Thyroid gland (tissue), 4 donors: ENCODE results near the gene SRSF6. TPM values are rescaled to one million over a fixed set of nuclear protein-coding genes. Genes with fewer than 3 reads are reported as not detected.

Experiments used
- DNase-seq, 2 donors: peaks; one replicate each; pipeline ENCODE4 v3.0.0-alpha.2; 2019
- H3K27ac ChIP-seq, 3 donors: fragments of 200-600 bp; sonication (generic); 1 replicate in 2 of 3; 2 replicates in 1 of 3; pipeline ENCODE4 v1.5.1; 2016 to 2019; ENCODE audit warnings: mild to moderate bottlenecking in 1 of 3, moderate library complexity in 1 of 3
- H3K27me3 ChIP-seq: fragments of 200-600 bp; sonication (generic); one replicate; pipeline ENCODE4 v1.5.1; 2019
- H3K36me3 ChIP-seq, 2 donors: fragments of 200-600 bp; sonication (generic); one replicate each; pipeline ENCODE4 v1.5.1; 2016 to 2019
- H3K4me1 ChIP-seq, 2 donors: fragments of 200-600 bp; sonication (generic); one replicate each; pipeline ENCODE4 v1.5.1; 2017 to 2019
- H3K4me3 ChIP-seq, 3 donors: fragments of 200-600 bp; sonication (generic); replicated peaks in 1 of 3; 1 replicate in 2 of 3; 2 replicates in 1 of 3; pipeline ENCODE4 v1.5.1; 2016; ENCODE audit warnings: mild to moderate bottlenecking in 1 of 3
- H3K9me3 ChIP-seq: fragments of 200-600 bp; sonication (generic); one replicate; pipeline ENCODE4 v1.5.1; 2017
- CTCF ChIP-seq, 6 experiments: fragments of 200-600 bp in 3 of 6; fragments of 450-650 bp in 3 of 6; sonication (generic) in 3 of 6; IDR thresholded peaks; one replicate each; pipeline ENCODE4 v1.5.1; 2016 to 2019; ENCODE audit warnings: antibody characterized with exemption in 6 of 6, mild to moderate bottlenecking in 2 of 6, inconsistent platforms in 1 of 6, moderate library complexity in 1 of 6
- POLR2A ChIP-seq, 2 donors: fragments of 450-650 bp; IDR thresholded peaks; one replicate each; pipeline ENCODE4 v1.6.1; 2017; ENCODE audit warnings: antibody characterized with exemption in 2 of 2, mild to moderate bottlenecking in 2 of 2, moderate library complexity in 1 of 2
- WGBS, 2 donors: methylation state at CpG; one replicate each; pipeline ENCODE4 v1.1.5; 2017; 5-methylcytosine and 5-hydroxymethylcytosine counted together
- intact Hi-C: fragments of 100-400 bp; cut with DNase I; formaldehyde crosslinking; loops from one replicate; pipeline ENCODE4 v1.15.1; 2023
- total RNA-seq, 4 donors: library from RNA; depleted of rRNA; stranded (reverse); fragments of >200 nt; gene quantifications; one replicate each; pipeline ENCODE4 v1.2.3, GENCODE V29; 2016

Gene SRSF6
- total RNA-seq, 4 donors from 2014 or later, result 92.3 to 110 (median 97.2) TPM

- intact Hi-C loops, result no loop called here
- Histone ChIP-seq H3K36me3 (peaks cover 50 to 63% of the 10 kb centered on the region in 2 donors), H3K27ac (no peak overlapping the region), H3K9me3 (no peaks in the 10 kb centered on the region), H3K4me1 (peaks cover 4 to 9% of the 10 kb centered on the region in 2 donors), H3K4me3 (no peak overlapping the region), H3K27me3 (no peaks in the 10 kb centered on the region)
- 93 to 94% methylated on average over 9 of the region's 9 CpGs for WGBS, 2 donors
- TF ChIP-seq POLR2A (IDR thresholded peaks at IDR 0.05), result no peak
- no peak for DNase-seq
Measured at GRCh38 chr20:43464219-43464790, 6.6 kb downstream of the SRSF6 start.

- WGBS, 2 donors, result 97 to 98% methylated on average over 2 of the region's 2 CpGs
- DNase-seq, result no peak
- intact Hi-C loops, result no loop called here
- Histone ChIP-seq H3K27me3 (no peaks in the 10 kb centered on the region), H3K4me3 (no peak overlapping the region), H3K4me1 (peaks cover 0 to 7% of the 10 kb centered on the region in 2 donors), H3K9me3 (no peaks in the 10 kb centered on the region), H3K27ac (no peak overlapping the region), H3K36me3 (peaks cover 40 to 56% of the 10 kb centered on the region in 2 donors)
- no peak for TF ChIP-seq POLR2A (IDR thresholded peaks at IDR 0.05)
- no peak for TF ChIP-seq CTCF (IDR thresholded peaks at IDR 0.05)
Measured at GRCh38 chr20:43465625-43465943, 7.9 kb downstream of the SRSF6 start.

GRCh38 chr20:43467589-43467988 lies 9.9 kb downstream of the SRSF6 start:
- Histone ChIP-seq H3K4me1 (peaks cover 0 to 6% of the 10 kb centered on the region in 2 donors), H3K27ac (no peak overlapping the region), H3K36me3 (peaks cover 24 to 42% of the 10 kb centered on the region in 2 donors), H3K4me3 (no peak overlapping the region), H3K27me3 (no peaks in the 10 kb centered on the region), H3K9me3 (no peaks in the 10 kb centered on the region)
- TF ChIP-seq CTCF (IDR thresholded peaks at IDR 0.05), result no peak
- TF ChIP-seq POLR2A (IDR thresholded peaks at IDR 0.05), result no peak
- 98% methylated on average over 1 of the region's 1 CpG for WGBS, 2 donors
- intact Hi-C loops, result no loop called here
- no peak for DNase-seq

GRCh38 chr20:43472671-43473380 lies 15.1 kb downstream of the SRSF6 start:
- no peaks in the 10 kb centered on the region for H3K9me3 ChIP-seq
- no peaks in the 10 kb centered on the region for H3K4me1 ChIP-seq
- 84 to 87% methylated on average over 11 of the region's 11 CpGs for WGBS, 2 donors
- H3K36me3 ChIP-seq, result peaks cover 0 to 4% of the 10 kb centered on the region in 2 donors
- TF ChIP-seq CTCF (IDR thresholded peaks at IDR 0.05) (no peak), POLR2A (IDR thresholded peaks at IDR 0.05) (no peak)
- no peaks in the 10 kb centered on the region for H3K27me3 ChIP-seq
- H3K27ac ChIP-seq, result no peak overlapping the region
- no peak overlapping the region for H3K4me3 ChIP-seq
- intact Hi-C loops, result no loop called here
- no peak for DNase-seq

GRCh38 chr20:43473381-43473704 lies 15.6 kb downstream of the SRSF6 start:
- TF ChIP-seq CTCF (IDR thresholded peaks at IDR 0.05), result no peak
- no peak for TF ChIP-seq POLR2A (IDR thresholded peaks at IDR 0.05)

More at GRCh38 chr20:43473381-43473704, 15.6 kb downstream of the SRSF6 start:
- H3K4me3 ChIP-seq, result no peak overlapping the region
- no peak for DNase-seq
- H3K9me3 ChIP-seq, result no peaks in the 10 kb centered on the region
- H3K27ac ChIP-seq, result no peak overlapping the region
- H3K4me1 ChIP-seq, result no peaks in the 10 kb centered on the region
- no peaks in the 10 kb centered on the region for H3K27me3 ChIP-seq
- peaks cover 0 to 4% of the 10 kb centered on the region in 2 donors for H3K36me3 ChIP-seq
- intact Hi-C loops, result no loop called here
- WGBS, 2 donors, result 96 to 97% methylated on average over 4 of the region's 4 CpGs
